Cardiac muscle cell (in vitro differentiated cells and primary cell): ENCODE data around the gene ROCK2. TPM values are rescaled to one million over a fixed set of nuclear protein-coding genes. Genes with fewer than 3 reads are reported as not detected.

Experiments
- DNase-seq, 2 donors: peaks; one replicate each; pipeline versions ENCODE4 v3.0.0 to v3.0.0-alpha.2; 2010 to 2017; ENCODE audit warnings: low read depth in 1 of 2, low spot score in 1 of 2
- H3K27ac ChIP-seq: fragments of 200-600 bp; sonication (generic); 2 replicates; pipeline ENCODE4 v1.5.1; 2016
- H3K27me3 ChIP-seq: fragments of 200-600 bp; sonication (generic); 2 replicates; pipeline ENCODE4 v1.6.0; 2016; ENCODE audit warnings: control low read depth
- H3K36me3 ChIP-seq: fragments of 200-600 bp; sonication (generic); 2 replicates; pipeline ENCODE4 v1.5.1; 2016; ENCODE audit warnings: control low read depth
- H3K4me1 ChIP-seq: fragments of 200-600 bp; sonication (generic); 2 replicates; pipeline ENCODE4 v1.8.1; 2017; ENCODE audit warnings: low read depth, mild to moderate bottlenecking, mixed run types
- H3K4me3 ChIP-seq: fragments of 200-600 bp; sonication (generic); 2 replicates; pipeline ENCODE4 v1.5.1; 2016; ENCODE audit warnings: mild to moderate bottlenecking
- H3K9me3 ChIP-seq: fragments of 200-600 bp; sonication (generic); 2 replicates; pipeline ENCODE4 v1.5.1; 2017; ENCODE audit warnings: low read depth, mild to moderate bottlenecking, control low read depth
- polyA plus RNA-seq: library from polyadenylated mRNA; unstranded; fragments of >200 nt; fragmentation: Nextera tagmentation; extraction: Ambion mirVana; gene quantifications from 2 replicates; pipeline ENCODE4 v1.2.1, GENCODE V29; 2016
- total RNA-seq: library from RNA; depleted of rRNA; stranded (reverse); fragments of >200 nt; gene quantifications from 2 replicates; pipeline ENCODE4 v1.2.3, GENCODE V29; 2016
- TF ChIP-seq, protein P1 (sequence below): IDR thresholded peaks from 2 replicates; pipeline ENCODE4 v1.5.1; 2012; ENCODE audit warnings: low read depth, mild to moderate bottlenecking, low read length

The ROCK2 gene
- total and polyA plus RNA-seq, 2 experiments from 2014 or later: 18.9 to 31.7 TPM

DNA sequence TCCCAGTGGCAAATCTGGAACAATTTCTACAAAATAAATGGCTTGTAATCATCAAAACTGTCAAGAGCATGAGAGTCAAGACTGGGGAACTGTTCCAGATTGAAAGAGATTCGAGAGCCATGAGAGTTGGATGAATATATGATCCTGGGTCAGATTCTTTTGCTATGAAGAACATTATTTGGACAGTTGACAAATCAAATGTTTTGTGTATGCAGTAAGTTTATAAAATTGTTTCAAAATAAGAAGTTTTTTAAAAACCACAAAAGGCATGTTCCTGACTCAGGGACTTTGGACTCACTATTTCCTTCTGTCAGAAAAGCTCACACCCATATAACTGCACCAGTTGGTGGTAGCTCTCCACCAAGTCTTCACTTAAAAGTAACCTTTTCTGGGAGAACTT lies 38.5 kb downstream of the ROCK2 start:
- no peak overlapping the region for H3K27ac ChIP-seq
- H3K9me3 ChIP-seq: no peaks in the 10 kb centered on the region
- H3K36me3 ChIP-seq: no peaks in the 10 kb centered on the region
- H3K27me3 ChIP-seq: no peaks in the 10 kb centered on the region
- TF ChIP-seq, protein P1, sequence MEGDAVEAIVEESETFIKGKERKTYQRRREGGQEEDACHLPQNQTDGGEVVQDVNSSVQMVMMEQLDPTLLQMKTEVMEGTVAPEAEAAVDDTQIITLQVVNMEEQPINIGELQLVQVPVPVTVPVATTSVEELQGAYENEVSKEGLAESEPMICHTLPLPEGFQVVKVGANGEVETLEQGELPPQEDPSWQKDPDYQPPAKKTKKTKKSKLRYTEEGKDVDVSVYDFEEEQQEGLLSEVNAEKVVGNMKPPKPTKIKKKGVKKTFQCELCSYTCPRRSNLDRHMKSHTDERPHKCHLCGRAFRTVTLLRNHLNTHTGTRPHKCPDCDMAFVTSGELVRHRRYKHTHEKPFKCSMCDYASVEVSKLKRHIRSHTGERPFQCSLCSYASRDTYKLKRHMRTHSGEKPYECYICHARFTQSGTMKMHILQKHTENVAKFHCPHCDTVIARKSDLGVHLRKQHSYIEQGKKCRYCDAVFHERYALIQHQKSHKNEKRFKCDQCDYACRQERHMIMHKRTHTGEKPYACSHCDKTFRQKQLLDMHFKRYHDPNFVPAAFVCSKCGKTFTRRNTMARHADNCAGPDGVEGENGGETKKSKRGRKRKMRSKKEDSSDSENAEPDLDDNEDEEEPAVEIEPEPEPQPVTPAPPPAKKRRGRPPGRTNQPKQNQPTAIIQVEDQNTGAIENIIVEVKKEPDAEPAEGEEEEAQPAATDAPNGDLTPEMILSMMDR: no peak
- peak in 1 of 2 donors; percentile 78 for DNase-seq
- peaks cover 8% of the 10 kb centered on the region for H3K4me1 ChIP-seq
- H3K4me3 ChIP-seq: no peak overlapping the region

DNA sequence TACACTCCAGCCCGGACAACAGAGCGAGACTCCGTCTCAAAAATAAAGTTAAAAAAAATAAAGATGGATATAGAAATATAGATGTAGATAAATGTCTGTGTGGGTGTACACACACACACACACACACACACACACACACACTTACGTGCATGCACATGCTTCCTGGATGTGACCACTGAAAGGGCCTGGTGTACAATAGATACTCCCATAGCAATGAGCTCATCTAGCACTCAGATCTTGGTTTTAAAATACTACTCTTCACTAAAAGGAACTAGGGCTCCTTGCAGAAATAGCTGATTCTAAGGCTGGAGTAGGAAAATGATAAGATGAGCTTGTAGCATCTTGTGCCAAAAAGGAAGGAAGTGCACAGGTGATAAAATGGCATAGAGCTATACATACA lies 39.1 kb downstream of the ROCK2 start:
- TF ChIP-seq, protein P1: no peak
- H3K4me3 ChIP-seq: no peak overlapping the region
- H3K9me3 ChIP-seq: no peaks in the 10 kb centered on the region
- no peaks in the 10 kb centered on the region for H3K27me3 ChIP-seq
- no peaks in the 10 kb centered on the region for H3K36me3 ChIP-seq
- H3K4me1 ChIP-seq: peaks cover 8% of the 10 kb centered on the region
- DNase-seq: no peak
- H3K27ac ChIP-seq: no peak overlapping the region

DNA sequence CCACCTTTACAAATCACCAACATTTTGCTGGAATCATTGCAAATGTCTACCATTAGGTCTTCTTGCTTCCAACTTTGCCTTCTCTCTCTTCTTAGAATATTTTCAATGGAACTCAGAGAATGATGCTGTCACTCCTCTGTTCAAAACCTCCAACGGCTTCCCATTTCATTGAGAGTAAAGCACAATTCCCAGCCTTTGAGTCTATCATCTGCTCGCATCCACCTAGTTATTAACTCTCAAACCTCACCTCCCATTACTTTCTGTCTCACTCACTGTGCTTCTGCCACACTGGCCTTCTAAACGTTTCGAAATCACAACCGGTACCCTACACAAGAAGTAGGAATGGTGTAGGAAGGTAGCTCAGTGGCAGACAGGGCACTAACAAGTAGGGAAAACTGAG lies 40.0 kb downstream of the ROCK2 start:
- peaks cover 8% of the 10 kb centered on the region for H3K4me1 ChIP-seq
- H3K27me3 ChIP-seq: no peaks in the 10 kb centered on the region
- H3K9me3 ChIP-seq: no peaks in the 10 kb centered on the region
- H3K4me3 ChIP-seq: no peak overlapping the region
- no peaks in the 10 kb centered on the region for H3K36me3 ChIP-seq
- TF ChIP-seq, protein P1: no peak
- DNase-seq: no peak
- no peak overlapping the region for H3K27ac ChIP-seq

DNA sequence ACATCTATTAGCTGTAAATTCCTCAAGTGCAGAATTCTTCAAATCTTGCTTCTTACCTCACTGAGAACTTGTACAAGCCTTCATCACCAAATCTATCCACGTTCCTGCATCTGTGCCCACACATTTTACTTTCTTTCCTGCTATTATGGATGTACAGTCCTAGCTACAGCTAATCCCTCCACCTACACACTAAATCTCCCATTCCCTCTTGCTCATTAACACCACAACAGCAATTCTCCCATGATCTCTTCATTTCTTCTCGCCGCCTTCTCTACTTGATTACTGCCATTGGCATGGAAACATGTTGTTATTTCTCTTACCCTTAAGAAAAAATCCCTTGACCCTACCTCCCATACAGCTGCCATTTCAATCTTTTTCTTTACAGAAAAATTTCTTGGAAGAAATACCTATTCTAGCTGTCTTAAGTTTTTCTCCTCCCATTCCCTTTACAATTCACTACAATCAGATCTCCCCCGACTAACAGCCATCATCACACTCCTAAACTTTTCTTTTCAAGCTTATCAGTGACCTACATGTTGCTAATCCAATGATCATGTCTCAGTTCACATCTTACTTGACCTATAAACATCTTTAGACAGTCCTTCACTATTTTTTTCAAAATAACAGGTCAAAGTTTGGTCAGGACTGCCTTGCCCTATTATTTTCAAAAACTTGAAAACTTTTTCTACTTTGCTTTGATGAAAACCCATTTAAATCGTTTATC lies 41.0 kb downstream of the ROCK2 start:
- TF ChIP-seq, protein P1: no peak
- Histone ChIP-seq H3K36me3 (no peaks in the 10 kb centered on the region), H3K9me3 (no peaks in the 10 kb centered on the region), H3K27me3 (no peaks in the 10 kb centered on the region), H3K4me1 (peaks cover 8% of the 10 kb centered on the region), H3K27ac (no peak overlapping the region), H3K4me3 (no peak overlapping the region)
- no peak for DNase-seq

DNA sequence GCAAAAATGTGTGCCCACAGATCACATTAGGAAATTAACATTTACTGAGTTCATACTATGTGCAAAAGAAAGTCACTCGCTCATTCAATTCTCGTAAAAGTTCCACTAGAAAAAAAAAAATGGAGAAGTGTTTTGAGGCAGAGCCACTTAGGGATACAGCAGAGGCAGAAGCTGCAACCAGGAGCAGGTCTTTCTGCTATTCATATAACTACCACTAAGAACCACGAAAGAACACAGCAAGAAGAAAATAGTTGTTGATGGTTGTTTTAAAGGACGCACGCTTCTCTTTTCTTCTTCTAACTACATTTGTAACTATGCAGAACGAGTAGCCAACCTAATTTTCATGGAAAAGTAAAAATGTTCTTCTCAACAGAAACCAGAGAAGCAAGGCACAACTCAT lies 45.0 kb downstream of the ROCK2 start:
- TF ChIP-seq, protein P1: no peak
- DNase-seq: no peak
- H3K36me3 ChIP-seq: no peaks in the 10 kb centered on the region

DNA sequence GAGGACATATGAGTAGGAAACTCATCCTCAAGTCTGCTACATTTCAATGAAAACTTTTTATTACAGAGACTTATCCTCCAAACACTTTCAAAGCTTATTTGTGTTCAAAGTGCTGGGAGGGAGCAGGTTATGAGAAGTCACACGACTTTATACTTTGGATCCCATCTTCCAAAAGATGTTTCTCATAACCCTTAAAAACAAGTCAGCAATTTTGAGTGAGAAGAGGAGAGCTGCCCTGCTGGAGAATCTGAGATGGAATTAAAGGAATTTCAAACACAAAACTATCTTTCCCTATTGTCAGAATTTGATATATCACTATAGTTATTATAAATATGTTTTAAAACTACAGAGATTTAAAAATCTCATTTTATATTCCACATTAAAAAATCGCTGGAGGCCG lies 45.8 kb downstream of the ROCK2 start:
- H3K4me3 ChIP-seq: no peak overlapping the region
- H3K36me3 ChIP-seq: no peaks in the 10 kb centered on the region
- no peak for DNase-seq
- no peak overlapping the region for H3K27ac ChIP-seq
- H3K9me3 ChIP-seq: no peaks in the 10 kb centered on the region
- peaks cover 6% of the 10 kb centered on the region for H3K4me1 ChIP-seq
- no peaks in the 10 kb centered on the region for H3K27me3 ChIP-seq
- TF ChIP-seq, protein P1: no peak

More for the DNA sequence above, 45.0 kb downstream of the ROCK2 start:
- H3K9me3 ChIP-seq: no peaks in the 10 kb centered on the region
- peaks cover 8% of the 10 kb centered on the region for H3K4me1 ChIP-seq
- no peak overlapping the region for H3K4me3 ChIP-seq
- H3K27ac ChIP-seq: no peak overlapping the region
- H3K27me3 ChIP-seq: no peaks in the 10 kb centered on the region
